Liver (tissue), 9 donors: ENCODE measurements around the gene TSKU. TPM values are rescaled to one million over a fixed set of nuclear protein-coding genes. Genes with fewer than 3 reads are reported as not detected.
A peak's percentile ranks its signal among the peaks of the same experiment; 100 is the strongest.

Experiments used
- DNase-seq: peaks from one replicate; pipeline ENCODE4 v3.0.0-alpha.2; 2017; ENCODE audit warnings: low spot score
- H3K27ac ChIP-seq, 2 donors: one replicate each; pipeline ENCODE4 v1.7.0; 2013; ENCODE audit warnings: inconsistent platforms in 2 of 2, low read length in 2 of 2, control low read depth in 1 of 2, low read depth in 1 of 2, mild to moderate bottlenecking in 1 of 2
- H3K27me3 ChIP-seq, 4 donors: one replicate each; pipeline versions ENCODE4 v1.6.1 to v1.7.0; 2013; ENCODE audit warnings: low read length in 3 of 4, inconsistent platforms in 1 of 4, mild to moderate bottlenecking in 1 of 4, moderate library complexity in 1 of 4; ENCODE audit not compliant: control insufficient read depth in 4 of 4, insufficient read depth in 4 of 4
- H3K36me3 ChIP-seq, 4 donors: one replicate each; pipeline versions ENCODE4 v1.6.1 to v1.7.0; 2013; ENCODE audit warnings: low read length in 3 of 4, mild to moderate bottlenecking in 3 of 4, low read depth in 1 of 4, moderate library complexity in 1 of 4; ENCODE audit not compliant: control insufficient read depth in 4 of 4, insufficient read depth in 3 of 4
- H3K4me1 ChIP-seq, 4 donors: one replicate each; pipeline versions ENCODE4 v1.6.1 to v1.7.0; 2013; ENCODE audit warnings: low read length in 3 of 4, mild to moderate bottlenecking in 3 of 4, moderate library complexity in 1 of 4; ENCODE audit not compliant: control insufficient read depth in 4 of 4, insufficient read depth in 4 of 4
- H3K4me3 ChIP-seq, 3 donors: one replicate each; pipeline versions ENCODE4 v1.6.1 to v1.7.0; 2013; ENCODE audit warnings: low read length in 3 of 3, control low read depth in 1 of 3, low read depth in 1 of 3, mild to moderate bottlenecking in 1 of 3
- H3K9ac ChIP-seq, 2 donors: one replicate each; pipeline ENCODE4 v1.7.0; 2013; ENCODE audit warnings: low read length in 2 of 2, mild to moderate bottlenecking in 2 of 2, moderate library complexity in 2 of 2, control low read depth in 1 of 2, low read depth in 1 of 2
- H3K9me3 ChIP-seq, 4 donors: one replicate each; pipeline versions ENCODE4 v1.6.1 to v1.7.0; 2013; ENCODE audit warnings: low read length in 3 of 4; ENCODE audit not compliant: control insufficient read depth in 4 of 4
- ATF3 ChIP-seq: IDR thresholded peaks from 2 replicates; pipeline ENCODE4 v1.6.1; 2016; ENCODE audit warnings: antibody characterized with exemption
- CTCF ChIP-seq: fragments of 150-350 bp; IDR thresholded peaks from 2 replicates; pipeline ENCODE4 v1.5.1; 2017; ENCODE audit warnings: improper control_type of control experiment, low read depth, low read length; ENCODE audit not compliant: missing input control
- EGR1 ChIP-seq, 2 donors: IDR thresholded peaks; 2 replicates each; pipeline ENCODE4 v1.6.1; 2016 to 2018; ENCODE audit warnings: antibody characterized with exemption in 2 of 2, low read depth in 2 of 2
- FOXA1 ChIP-seq: IDR thresholded peaks from 2 replicates; pipeline ENCODE4 v1.6.1; 2016; ENCODE audit warnings: antibody characterized with exemption
- FOXA2 ChIP-seq: IDR thresholded peaks from 2 replicates; pipeline ENCODE4 v1.6.1; 2016; ENCODE audit warnings: antibody characterized with exemption
- GABPA ChIP-seq, 2 donors: IDR thresholded peaks in 1 of 2; conservative IDR thresholded peaks in 1 of 2; 2 replicates each; pipeline ENCODE4 v1.6.1; 2016; ENCODE audit warnings: antibody characterized with exemption in 2 of 2, mild to moderate bottlenecking in 1 of 2, moderate library complexity in 1 of 2
- HNF4A ChIP-seq, 2 donors: conservative IDR thresholded peaks; 2 replicates each; pipeline ENCODE4 v1.6.1; 2016; ENCODE audit warnings: antibody characterized with exemption in 2 of 2, mild to moderate bottlenecking in 2 of 2
- HNF4G ChIP-seq: IDR thresholded peaks from 2 replicates; pipeline ENCODE4 v1.6.1; 2016; ENCODE audit warnings: antibody characterized with exemption
- JUND ChIP-seq, 2 donors: IDR thresholded peaks; 2 replicates each; pipeline ENCODE4 v1.6.1; 2016; ENCODE audit warnings: antibody characterized with exemption in 2 of 2
- MAX ChIP-seq: IDR thresholded peaks from 2 replicates; pipeline ENCODE4 v1.6.1; 2016; ENCODE audit warnings: antibody characterized with exemption
- NR2F2 ChIP-seq: IDR thresholded peaks from 2 replicates; pipeline ENCODE4 v1.6.1; 2016; ENCODE audit warnings: antibody characterized with exemption
- RAD21 ChIP-seq, 2 donors: IDR thresholded peaks; 2 replicates each; pipeline ENCODE4 v1.6.1; 2016; ENCODE audit warnings: antibody characterized with exemption in 2 of 2, mild to moderate bottlenecking in 2 of 2
- REST ChIP-seq: IDR thresholded peaks from 2 replicates; pipeline ENCODE4 v1.6.1; 2016; ENCODE audit warnings: antibody characterized with exemption, mild to moderate bottlenecking
- RXRA ChIP-seq, 2 donors: IDR thresholded peaks; 2 replicates each; pipeline ENCODE4 v1.6.1; 2017 to 2018; ENCODE audit warnings: antibody characterized with exemption in 2 of 2, mild to moderate bottlenecking in 1 of 2
- SP1 ChIP-seq: IDR thresholded peaks from 2 replicates; pipeline ENCODE4 v1.6.1; 2018; ENCODE audit warnings: antibody characterized with exemption, mild to moderate bottlenecking
- TAF1 ChIP-seq: conservative IDR thresholded peaks from 2 replicates; pipeline ENCODE4 v1.6.1; 2016; ENCODE audit warnings: antibody characterized with exemption, mild to moderate bottlenecking
- YY1 ChIP-seq: IDR thresholded peaks from 2 replicates; pipeline ENCODE4 v1.6.1; 2016; ENCODE audit warnings: antibody characterized with exemption, mild to moderate bottlenecking
- ZBTB33 ChIP-seq: IDR thresholded peaks from 2 replicates; pipeline ENCODE4 v1.6.1; 2016; ENCODE audit warnings: antibody characterized with exemption
- WGBS: extraction: QIAGEN DNeasy Blood & Tissue Kit; methylation state at CpG from one replicate; pipeline ENCODE4 v1.1.7; 2013; 5-methylcytosine and 5-hydroxymethylcytosine counted together
- polyA plus RNA-seq, 2 donors: library from polyadenylated mRNA; stranded (reverse) in 1 of 2; unstranded in 1 of 2; fragments of 200-250 nt in 1 of 2; fragments of >200 nt in 1 of 2; fragmentation: Nextera tagmentation in 1 of 2; extraction: Ambion mirVana in 1 of 2; gene quantifications; one replicate each; pipeline versions ENCODE4 v1.2.1 to v1.2.3, GENCODE V29; 2013 to 2015
- total RNA-seq, 2 donors: library from RNA; depleted of rRNA; stranded (reverse); fragments of >200 nt; gene quantifications; one replicate each; pipeline ENCODE4 v1.2.3, GENCODE V29; 2014
- donor health status: healthy.
- donor health status: healthy.
- donor health status: healthy.
- donor health status: healthy.
- donor health status: healthy.

The TSKU gene
- total and polyA plus RNA-seq, 4 donors = 3.3 to 492 (median 46.0) TPM

- no peak for DNase-seq
- no peak overlapping the region for H3K4me3 ChIP-seq
- WGBS = 75% methylated on average over 9 of the region's 9 CpGs
- TF ChIP-seq YY1 = no peak
- H3K27ac ChIP-seq = peak overlapping the region; percentile 16 to 48
- no peak overlapping the region for H3K9ac ChIP-seq
- H3K36me3 ChIP-seq = no peaks in the 10 kb centered on the region
- no peaks in the 10 kb centered on the region for H3K9me3 ChIP-seq
- H3K27me3 ChIP-seq = no peaks in the 10 kb centered on the region
- H3K4me1 ChIP-seq = peaks cover 0 to 5% (median 0%) of the 10 kb centered on the region in 4 donors
Observed at GRCh38 chr11:76824083-76824939, 41.2 kb downstream of the TSKU start.

GRCh38 chr11:76824980-76825725 lies 42.0 kb downstream of the TSKU start:
- no peak for TF ChIP-seq FOXA1
- Histone ChIP-seq H3K36me3 (no peaks in the 10 kb centered on the region), H3K27ac (peak overlapping the region in 1 of 2 donors; percentile 5), H3K9me3 (no peaks in the 10 kb centered on the region), H3K4me1 (peaks cover 0 to 5% (median 0%) of the 10 kb centered on the region in 4 donors), H3K4me3 (no peak overlapping the region), H3K27me3 (no peaks in the 10 kb centered on the region), H3K9ac (no peak overlapping the region)
- DNase-seq = no peak
- WGBS = 80% methylated on average over 5 of the region's 5 CpGs

- Histone ChIP-seq H3K9me3 (no peaks in the 10 kb centered on the region), H3K9ac (no peak overlapping the region), H3K4me1 (peaks cover 0 to 5% (median 0%) of the 10 kb centered on the region in 4 donors), H3K4me3 (no peak overlapping the region), H3K27ac (no peak overlapping the region), H3K27me3 (no peaks in the 10 kb centered on the region), H3K36me3 (no peaks in the 10 kb centered on the region)
- no peak for TF ChIP-seq SP1
- no peak for TF ChIP-seq TAF1
- no peak for TF ChIP-seq FOXA1
- TF ChIP-seq RXRA (IDR thresholded peaks at IDR 0.05) = no peak
- no peak for TF ChIP-seq NR2F2
- TF ChIP-seq EGR1 (IDR thresholded peaks at IDR 0.05; ENCODE audit: low read depth in 2 of 2) = no peak
- no peak for TF ChIP-seq JUND (IDR thresholded peaks at IDR 0.05)
- no peak for TF ChIP-seq YY1
- TF ChIP-seq REST = no peak
- TF ChIP-seq ATF3 = no peak
- TF ChIP-seq HNF4G = no peak
- no peak for TF ChIP-seq ZBTB33
- TF ChIP-seq MAX = no peak
- no peak for TF ChIP-seq CTCF
- TF ChIP-seq GABPA (IDR thresholded peaks at IDR 0.05 in 1 of 2, conservative IDR thresholded peaks at IDR 0.05 in 1 of 2) = no peak
- no peak for TF ChIP-seq FOXA2
- TF ChIP-seq RAD21 (IDR thresholded peaks at IDR 0.05) = no peak
- TF ChIP-seq HNF4A (conservative IDR thresholded peaks at IDR 0.05) = no peak
- no peak for DNase-seq
- 88% methylated on average over 1 of the region's 1 CpG for WGBS
Observed at GRCh38 chr11:76825726-76826396, 42.7 kb downstream of the TSKU start.
